Stromal cell of bone marrow (primary cell): ENCODE data around the gene FIP1L1.
"Not testable (repeated sequence)": the region's sequence is repeated elsewhere in the genome, so short reads cannot be mapped to it uniquely, and the experiment has no call there.

Source experiments
- DNase-seq: peaks from one replicate; pipeline ENCODE4 v3.0.0-alpha.2; 2012; ENCODE audit warnings: low read depth

Gene FIP1L1, protein sequence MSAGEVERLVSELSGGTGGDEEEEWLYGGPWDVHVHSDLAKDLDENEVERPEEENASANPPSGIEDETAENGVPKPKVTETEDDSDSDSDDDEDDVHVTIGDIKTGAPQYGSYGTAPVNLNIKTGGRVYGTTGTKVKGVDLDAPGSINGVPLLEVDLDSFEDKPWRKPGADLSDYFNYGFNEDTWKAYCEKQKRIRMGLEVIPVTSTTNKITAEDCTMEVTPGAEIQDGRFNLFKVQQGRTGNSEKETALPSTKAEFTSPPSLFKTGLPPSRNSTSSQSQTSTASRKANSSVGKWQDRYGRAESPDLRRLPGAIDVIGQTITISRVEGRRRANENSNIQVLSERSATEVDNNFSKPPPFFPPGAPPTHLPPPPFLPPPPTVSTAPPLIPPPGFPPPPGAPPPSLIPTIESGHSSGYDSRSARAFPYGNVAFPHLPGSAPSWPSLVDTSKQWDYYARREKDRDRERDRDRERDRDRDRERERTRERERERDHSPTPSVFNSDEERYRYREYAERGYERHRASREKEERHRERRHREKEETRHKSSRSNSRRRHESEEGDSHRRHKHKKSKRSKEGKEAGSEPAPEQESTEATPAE

GRCh38 chr4:53377319-53378170, at the start of gene FIP1L1:
Gene FIP1L1, plus strand, starts transcription at chr4:53377641. Its CDS starts 198 bp downstream, at chr4:53377839.
- peak; percentile 78 for DNase-seq

DNA sequence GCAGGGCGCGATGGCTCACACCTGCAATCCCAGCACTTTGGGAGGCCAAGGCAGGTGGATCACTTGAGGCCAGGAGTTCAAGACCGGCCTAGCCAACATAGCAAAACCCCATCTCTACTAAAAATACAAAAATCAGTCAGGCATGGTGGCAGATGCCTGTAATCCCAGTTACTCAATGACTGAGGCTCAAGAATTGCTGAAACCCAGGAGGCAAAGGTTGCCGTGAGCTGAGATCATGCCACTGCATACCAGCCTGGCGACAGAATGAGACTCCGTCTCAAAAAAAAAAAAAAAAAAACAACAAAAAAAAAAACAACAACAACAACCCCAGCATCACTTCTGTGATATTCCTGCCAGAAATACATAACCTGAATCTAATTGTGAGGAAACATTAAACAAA, 42.5 kb upstream of the FIP1L1 start:
- DNase-seq = not testable (repeated sequence)

DNA sequence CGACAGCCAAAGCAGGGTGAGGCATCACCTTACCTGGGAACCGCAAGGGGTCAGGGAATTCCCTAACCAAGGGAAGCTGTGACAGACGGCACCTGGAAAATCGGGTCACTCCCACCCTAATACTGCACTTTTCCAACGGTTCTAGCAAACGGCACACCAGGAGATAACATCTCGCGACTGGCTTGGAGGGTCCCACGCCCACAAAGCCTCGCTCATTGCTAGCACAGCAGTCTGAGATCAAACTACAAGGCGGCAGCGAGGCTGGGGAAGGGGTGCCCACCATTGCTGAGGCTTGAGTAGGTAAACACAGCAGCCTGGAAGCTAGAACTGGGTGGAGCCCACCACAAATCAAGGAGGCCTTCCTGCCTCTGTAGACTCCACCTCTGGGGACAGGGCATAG, 37.3 kb upstream of the FIP1L1 start:
- DNase-seq = not testable (repeated sequence)

- not testable (repeated sequence) for DNase-seq
Observed at GRCh38 chr4:53346392-53346791, 31.0 kb upstream of the FIP1L1 start.

- DNase-seq = peak; percentile 18
Observed at GRCh38 chr4:53346920-53347852, 30.3 kb upstream of the FIP1L1 start.

GRCh38 chr4:53348046-53348445, 29.4 kb upstream of the FIP1L1 start:
- DNase-seq = no peak

DNA sequence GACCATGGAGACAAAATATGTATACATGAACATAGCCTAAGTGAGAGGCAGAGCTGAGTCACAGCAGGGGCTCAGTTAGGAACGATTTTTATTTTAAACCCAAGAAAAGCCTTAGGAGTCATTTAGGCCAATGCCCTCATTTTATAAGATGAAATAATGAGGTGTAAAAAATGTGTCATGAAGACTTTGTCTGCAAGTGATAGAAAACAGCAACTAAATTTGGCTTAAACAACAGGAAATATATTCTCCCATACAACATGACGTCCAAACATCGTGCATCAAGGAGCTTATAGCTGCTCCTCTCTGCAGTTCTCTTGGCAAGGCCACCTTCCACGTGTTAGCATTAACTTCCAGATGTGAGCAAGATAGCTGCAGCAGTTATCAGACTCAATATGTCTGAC, 28.4 kb upstream of the FIP1L1 start:
- no peak for DNase-seq

- DNase-seq = no peak
Observed at GRCh38 chr4:53354012-53354722, 23.3 kb upstream of the FIP1L1 start.

DNA sequence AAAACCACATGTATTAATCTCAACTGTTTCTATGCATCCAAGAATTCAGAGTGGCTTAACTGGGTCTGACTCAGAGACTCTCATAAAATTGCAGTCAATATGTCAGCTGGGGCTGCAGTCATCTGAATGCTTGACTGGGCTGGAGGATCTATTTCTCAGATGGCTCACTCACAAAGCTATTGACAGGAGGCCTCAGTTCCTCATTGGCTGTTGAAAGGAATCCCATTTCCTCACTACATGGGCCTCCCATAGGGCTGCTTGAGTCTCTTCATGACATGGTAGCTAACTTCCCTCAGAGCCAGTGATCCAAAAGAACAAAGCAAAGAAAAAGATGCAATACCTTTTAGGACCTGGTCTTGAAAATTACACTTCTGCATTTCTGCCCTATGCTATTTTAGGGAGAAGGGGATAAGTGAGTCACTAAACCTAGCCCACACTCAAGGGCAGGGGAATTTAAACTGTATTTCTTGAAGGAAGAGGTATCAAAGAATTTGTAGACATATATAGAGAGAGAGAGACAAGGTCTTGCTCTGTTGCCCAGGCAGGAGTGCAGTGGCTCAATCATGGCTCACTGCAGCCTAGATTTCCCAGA, 21.4 kb upstream of the FIP1L1 start:
- no peak for DNase-seq

GRCh38 chr4:53361451-53361850, 16.0 kb upstream of the FIP1L1 start:
- peak; percentile 24 for DNase-seq

GRCh38 chr4:53362093-53362492, 15.3 kb upstream of the FIP1L1 start:
- no peak for DNase-seq

- no peak for DNase-seq
Observed at GRCh38 chr4:53364624-53365023, 12.8 kb upstream of the FIP1L1 start.

GRCh38 chr4:53365121-53365485, 12.3 kb upstream of the FIP1L1 start:
- no peak for DNase-seq

- peak; percentile 97 for DNase-seq
Observed at GRCh38 chr4:53365486-53366300, 11.7 kb upstream of the FIP1L1 start, which contains the start of gene SCFD2. Gene SCFD2, minus strand, starts transcription at chr4:53366061.

DNA sequence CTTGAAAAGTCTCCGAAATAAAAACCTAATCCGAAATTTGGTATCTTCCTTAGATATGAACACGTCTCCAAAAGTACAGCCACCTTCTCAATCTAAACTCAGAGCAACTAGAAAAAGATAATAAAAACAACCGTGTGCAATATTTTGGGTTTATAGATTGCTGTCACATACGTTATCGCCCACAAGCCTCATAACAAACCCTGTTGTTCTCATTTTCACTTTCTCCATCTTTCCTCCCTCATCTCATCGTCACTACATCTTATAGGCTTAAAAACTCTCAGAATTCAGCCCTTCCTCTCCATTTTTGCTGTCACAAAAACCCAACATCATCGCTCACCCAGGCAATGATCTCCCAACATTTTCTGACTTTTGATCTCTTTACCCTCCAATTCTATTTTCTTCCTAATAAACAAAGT, 11.1 kb upstream of the FIP1L1 start:
- no peak for DNase-seq

GRCh38 chr4:53367721-53368120, 9.7 kb upstream of the FIP1L1 start:
- no peak for DNase-seq

DNA sequence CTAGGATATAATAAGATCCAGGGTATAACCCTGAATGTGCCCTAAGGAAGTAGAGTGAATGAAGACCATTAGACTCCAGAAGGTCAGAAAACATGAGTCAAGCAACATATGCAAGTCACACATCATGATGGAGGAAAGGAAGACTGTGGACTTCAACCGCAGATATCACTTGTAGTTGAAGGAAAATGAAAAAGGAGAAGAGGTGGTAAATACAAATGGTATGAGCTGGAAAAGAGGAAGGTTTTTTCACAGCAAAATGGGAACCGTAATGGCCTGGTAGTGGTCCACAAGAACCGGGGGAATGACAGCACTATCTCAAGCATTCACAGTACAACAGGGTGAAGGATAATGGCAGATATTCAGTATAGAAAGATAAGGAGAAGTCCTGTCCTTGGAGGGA, 6.4 kb upstream of the FIP1L1 start:
- no peak for DNase-seq

DNA sequence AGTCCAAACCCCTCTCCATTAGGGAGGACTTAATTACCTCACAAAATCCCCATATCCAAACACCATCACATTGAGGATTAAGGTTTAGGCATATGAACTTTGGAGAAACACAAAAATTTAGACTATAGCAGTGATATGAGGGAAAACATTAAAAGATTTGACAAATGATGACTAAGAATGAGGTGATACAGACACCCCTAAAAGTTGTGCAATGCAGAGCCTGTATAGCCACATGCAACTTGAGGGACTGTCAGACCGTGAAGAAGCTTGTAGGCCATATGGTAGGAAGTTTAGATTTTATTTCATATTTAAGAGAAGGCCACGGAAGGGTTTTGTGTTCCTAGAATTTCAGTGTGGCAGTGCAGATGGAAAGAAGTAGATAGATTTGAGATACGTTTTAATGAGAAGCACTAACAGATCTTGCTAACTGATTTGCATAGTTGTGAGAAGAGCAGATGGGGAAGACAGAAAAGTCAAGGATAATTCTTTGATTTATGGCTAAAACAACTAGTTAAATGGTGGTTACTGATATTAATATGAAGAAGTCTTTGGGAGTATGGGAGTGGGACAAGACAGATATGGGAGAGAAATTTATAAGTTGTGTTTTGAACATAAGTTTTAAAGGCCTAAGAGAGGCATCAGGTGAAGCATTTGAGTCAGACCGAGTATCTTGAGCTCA, 5.5 kb upstream of the FIP1L1 start:
- DNase-seq = no peak

DNA sequence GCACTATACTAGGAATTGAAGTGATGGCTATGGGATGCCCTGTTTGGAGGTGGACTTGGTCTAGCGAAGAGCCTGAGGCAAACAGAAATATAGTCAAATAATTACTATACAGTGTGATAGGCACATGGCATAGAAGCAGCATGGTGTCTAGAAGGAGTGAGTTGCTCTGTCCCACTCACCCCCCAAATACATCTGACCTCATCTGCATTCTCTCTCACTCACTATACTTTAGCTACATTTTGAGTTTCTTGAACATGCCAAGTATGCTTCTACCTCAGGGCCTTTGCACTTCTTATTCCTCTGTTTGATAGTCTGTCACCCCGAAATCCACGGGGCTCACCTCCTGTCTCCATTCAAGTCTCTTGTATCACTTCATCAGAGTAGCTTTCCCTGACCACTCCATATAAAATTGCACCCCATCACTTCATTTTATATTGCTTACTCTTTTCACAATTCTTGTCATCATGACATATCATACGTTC, 2.6 kb upstream of the FIP1L1 start:
- DNase-seq = no peak
